Mammary epithelial cell (primary cell): ENCODE data around the gene STXBP5L.

Experiments
- EZH2 ChIP-seq: IDR thresholded peaks from 2 replicates; pipeline ENCODE4 v1.6.1; 2012; ENCODE audit warnings: low read length, inconsistent platforms, borderline replicate concordance
- TF ChIP-seq, protein P1 (sequence below), 2 donors: IDR thresholded peaks in 1 of 2; conservative IDR thresholded peaks in 1 of 2; 2 replicates each; pipeline ENCODE4 v1.5.1; 2011 to 2012; ENCODE audit warnings: inconsistent platforms in 2 of 2, low read length in 2 of 2, mild to moderate bottlenecking in 2 of 2, control low read depth in 1 of 2, low read depth in 1 of 2; ENCODE audit not compliant: insufficient read depth in 1 of 2; ENCODE audit errors: extremely low read depth in 1 of 2

DNA sequence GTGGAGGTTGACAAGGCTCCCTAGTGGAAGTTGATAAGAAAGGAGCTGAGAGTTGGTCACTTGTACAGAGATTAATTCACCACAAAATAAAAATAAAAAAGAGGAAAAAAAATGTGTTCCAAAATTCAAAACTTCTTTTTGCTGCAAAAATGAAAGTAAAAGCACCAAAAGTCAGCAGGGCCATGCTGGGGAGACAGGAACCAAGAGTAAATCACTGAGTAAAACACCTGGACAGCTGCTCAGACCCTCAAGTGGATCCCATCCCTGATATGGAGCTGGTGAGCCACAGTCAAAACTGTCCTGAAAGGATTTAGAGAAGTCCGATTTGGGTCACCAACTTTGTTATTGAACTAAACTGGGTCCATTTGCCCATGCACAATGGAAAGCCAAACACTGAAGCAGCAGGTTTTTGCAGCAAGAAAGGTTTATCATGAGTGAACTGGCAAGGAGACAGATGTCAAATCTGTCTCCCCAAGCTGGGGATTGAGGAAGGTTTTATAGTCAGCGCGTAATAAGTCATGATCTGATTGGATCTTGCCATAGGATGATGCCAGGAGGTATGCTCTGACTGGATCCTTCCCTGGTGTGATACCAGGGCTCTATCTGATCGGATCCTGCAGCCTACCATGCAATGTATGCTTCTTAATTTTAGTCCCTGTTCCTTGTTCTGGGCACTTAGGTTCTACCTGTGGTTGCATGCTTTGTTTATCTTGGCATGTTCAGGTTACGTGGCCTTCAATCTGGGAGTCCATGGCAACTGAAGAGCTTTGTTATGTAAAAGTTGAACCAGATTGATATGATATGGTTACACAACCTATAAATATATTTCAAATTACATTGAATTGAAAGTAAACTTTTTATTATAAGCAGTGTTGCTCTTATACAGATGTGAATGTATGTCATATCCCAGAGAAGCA lies 324.6 kb downstream of the STXBP5L start:
- no peak for TF ChIP-seq EZH2
- TF ChIP-seq, protein P1, sequence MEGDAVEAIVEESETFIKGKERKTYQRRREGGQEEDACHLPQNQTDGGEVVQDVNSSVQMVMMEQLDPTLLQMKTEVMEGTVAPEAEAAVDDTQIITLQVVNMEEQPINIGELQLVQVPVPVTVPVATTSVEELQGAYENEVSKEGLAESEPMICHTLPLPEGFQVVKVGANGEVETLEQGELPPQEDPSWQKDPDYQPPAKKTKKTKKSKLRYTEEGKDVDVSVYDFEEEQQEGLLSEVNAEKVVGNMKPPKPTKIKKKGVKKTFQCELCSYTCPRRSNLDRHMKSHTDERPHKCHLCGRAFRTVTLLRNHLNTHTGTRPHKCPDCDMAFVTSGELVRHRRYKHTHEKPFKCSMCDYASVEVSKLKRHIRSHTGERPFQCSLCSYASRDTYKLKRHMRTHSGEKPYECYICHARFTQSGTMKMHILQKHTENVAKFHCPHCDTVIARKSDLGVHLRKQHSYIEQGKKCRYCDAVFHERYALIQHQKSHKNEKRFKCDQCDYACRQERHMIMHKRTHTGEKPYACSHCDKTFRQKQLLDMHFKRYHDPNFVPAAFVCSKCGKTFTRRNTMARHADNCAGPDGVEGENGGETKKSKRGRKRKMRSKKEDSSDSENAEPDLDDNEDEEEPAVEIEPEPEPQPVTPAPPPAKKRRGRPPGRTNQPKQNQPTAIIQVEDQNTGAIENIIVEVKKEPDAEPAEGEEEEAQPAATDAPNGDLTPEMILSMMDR (conservative IDR thresholded peaks at IDR 0.05 in 1 of 2, IDR thresholded peaks at IDR 0.05 in 1 of 2; ENCODE audit: extremely low read depth in 1 of 2, insufficient read depth in 1 of 2, low read depth in 1 of 2, low read length in 2 of 2), result no peak
